Activated CD8-positive, alpha-beta T cell treated with anti-CD3 and anti-CD28 coated beads for 36 hours (primary cell): ENCODE results near the gene CDC73. TPM values are rescaled to one million over a fixed set of nuclear protein-coding genes. Genes with fewer than 3 reads are reported as not detected.
"Not testable (repeated sequence)": the region's sequence is repeated elsewhere in the genome, so short reads cannot be mapped to it uniquely, and the experiment has no call there.

Source experiments
- ATAC-seq: fragments of 200-7000 bp; cut with Tn5 transposase; one replicate; pipeline ENCODE4 v1.10.0; 2021; ENCODE audit warnings: mild to moderate bottlenecking, moderate library complexity
- CTCF ChIA-PET: fragments of 350-600 bp; sonication (Branson Sonifier 250); formaldehyde crosslinking; loops from one replicate; lab custom pipeline; 2021; ENCODE audit warnings: antibody characterized with exemption; lab: Charles Lee
- POLR2A ChIA-PET: fragments of 350-600 bp; sonication (Branson Sonifier 250); formaldehyde crosslinking; loops from one replicate; lab custom pipeline; 2021; ENCODE audit warnings: antibody characterized with exemption; lab: Charles Lee
- DNase-seq: peaks from one replicate; pipeline ENCODE4 v3.0.0-alpha.2; 2020
- H3K27ac Mint-ChIP-seq: one replicate; pipeline ENCODE4 v1.8.0; 2021; ENCODE audit warnings: mild to moderate bottlenecking, mixed read lengths
- H3K27me3 Mint-ChIP-seq: one replicate; pipeline ENCODE4 v1.8.0; 2021; ENCODE audit warnings: mixed read lengths
- H3K36me3 Mint-ChIP-seq: one replicate; pipeline ENCODE4 v1.8.0; 2021; ENCODE audit warnings: low read depth, mixed read lengths
- H3K4me1 Mint-ChIP-seq: one replicate; pipeline ENCODE4 v1.8.0; 2021; ENCODE audit warnings: low read depth, mixed read lengths
- H3K4me3 Mint-ChIP-seq: one replicate; pipeline ENCODE4 v1.8.0; 2021; ENCODE audit warnings: mild to moderate bottlenecking, moderate library complexity, mixed read lengths
- H3K9me3 Mint-ChIP-seq: one replicate; pipeline ENCODE4 v1.8.0; 2021; ENCODE audit warnings: mixed read lengths
- intact Hi-C: fragments of 100-400 bp; cut with micrococcal nuclease; formaldehyde crosslinking; loops from one replicate; pipeline ENCODE4 v1.10.0; 2022
- total RNA-seq, 2 experiments: library from RNA; stranded (reverse); gene quantifications; one replicate each; pipeline ENCODE4 v1.2.3, GENCODE V29; 2021
- TF ChIP-seq, protein P1 (sequence below): fragments of 200-600 bp; IDR thresholded peaks from one replicate; pipeline ENCODE4 v1.8.0; 2022; ENCODE audit warnings: antibody characterized with exemption, mild to moderate bottlenecking

The CDC73 gene
- total RNA-seq, 2 experiments from 2014 or later = 45.1 to 50.2 TPM

DNA sequence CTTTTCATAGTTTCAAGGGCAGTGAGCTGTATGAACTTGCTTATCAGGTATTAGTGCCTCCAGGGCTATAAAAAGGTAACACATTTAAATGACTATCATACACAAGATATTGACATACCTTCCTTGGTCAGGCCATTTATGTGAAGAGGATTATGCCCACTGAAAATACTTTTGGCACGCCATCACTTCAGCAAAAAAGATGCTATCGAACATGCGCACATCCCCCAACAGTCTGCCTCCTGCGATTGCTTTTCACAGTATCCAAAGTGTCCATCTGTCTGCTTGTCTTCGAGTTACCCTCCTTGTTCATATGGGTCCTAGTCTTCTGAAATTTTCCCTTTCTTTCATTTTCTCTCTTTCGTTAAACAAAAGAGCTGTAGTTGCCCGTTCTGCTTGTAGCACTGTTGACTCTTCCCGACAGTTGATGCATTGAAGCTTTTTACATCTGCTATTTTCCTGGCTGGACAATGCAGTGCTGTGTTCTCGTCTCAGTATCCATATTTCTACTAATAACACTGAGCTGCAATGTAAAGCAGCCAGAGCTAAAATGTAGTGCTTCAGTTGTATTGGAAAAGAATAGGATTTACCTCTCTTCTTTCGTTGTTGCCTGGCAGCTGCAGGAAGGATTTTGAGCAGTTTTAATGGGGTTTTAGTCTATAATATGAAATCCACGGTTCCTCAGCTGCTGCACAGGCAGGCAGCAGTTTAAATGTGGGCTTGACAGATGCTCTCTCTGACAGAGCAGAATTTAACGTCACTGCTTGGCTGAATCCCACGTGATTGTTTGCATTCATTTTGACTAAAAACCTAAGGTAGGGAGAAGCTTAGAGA, 64.3 kb downstream of the CDC73 start, which contains the start of gene B3GALT2:
Gene B3GALT2, minus strand, starts transcription at position 713 of the 831 bp plus-strand sequence. CDS start 5,051 bp downstream, outside the sequence.
- ChIA-PET CTCF (interaction anchor here (1.0 to 1.3 kb wide), 2 partner anchors 8 to 975 kb away, joined by 3 read pairs; no protein-coding TSS in a partner anchor), POLR2A (no interaction called here)
- DNase-seq = peak; percentile 21
- TF ChIP-seq, protein P1, sequence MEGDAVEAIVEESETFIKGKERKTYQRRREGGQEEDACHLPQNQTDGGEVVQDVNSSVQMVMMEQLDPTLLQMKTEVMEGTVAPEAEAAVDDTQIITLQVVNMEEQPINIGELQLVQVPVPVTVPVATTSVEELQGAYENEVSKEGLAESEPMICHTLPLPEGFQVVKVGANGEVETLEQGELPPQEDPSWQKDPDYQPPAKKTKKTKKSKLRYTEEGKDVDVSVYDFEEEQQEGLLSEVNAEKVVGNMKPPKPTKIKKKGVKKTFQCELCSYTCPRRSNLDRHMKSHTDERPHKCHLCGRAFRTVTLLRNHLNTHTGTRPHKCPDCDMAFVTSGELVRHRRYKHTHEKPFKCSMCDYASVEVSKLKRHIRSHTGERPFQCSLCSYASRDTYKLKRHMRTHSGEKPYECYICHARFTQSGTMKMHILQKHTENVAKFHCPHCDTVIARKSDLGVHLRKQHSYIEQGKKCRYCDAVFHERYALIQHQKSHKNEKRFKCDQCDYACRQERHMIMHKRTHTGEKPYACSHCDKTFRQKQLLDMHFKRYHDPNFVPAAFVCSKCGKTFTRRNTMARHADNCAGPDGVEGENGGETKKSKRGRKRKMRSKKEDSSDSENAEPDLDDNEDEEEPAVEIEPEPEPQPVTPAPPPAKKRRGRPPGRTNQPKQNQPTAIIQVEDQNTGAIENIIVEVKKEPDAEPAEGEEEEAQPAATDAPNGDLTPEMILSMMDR = no peak
- Mint-ChIP-seq H3K27me3 (no peaks in the 10 kb centered on the region), H3K9me3 (no peaks in the 10 kb centered on the region), H3K36me3 (peaks cover 2% of the 10 kb centered on the region), H3K27ac (peak within 1 kb of the TSS; percentile 14), H3K4me3 (peak within 1 kb of the TSS; percentile 41), H3K4me1 (peaks cover 49% of the 10 kb centered on the region)
- peak; percentile 60 for ATAC-seq
- intact Hi-C loops = no loop called here

- intact Hi-C loops = no loop called here
- TF ChIP-seq, protein P1 = no peak
These were observed 65.3 kb downstream of the CDC73 start for GRCh38 chr1:193187114-193187513.

GRCh38 chr1:193188915-193189314, 67.1 kb downstream of the CDC73 start:
- Mint-ChIP-seq H3K4me1 (peaks cover 45% of the 10 kb centered on the region), H3K36me3 (peaks cover 15% of the 10 kb centered on the region)
- ATAC-seq, DNase-seq, H3K27me3 Mint-ChIP-seq, POLR2A ChIA-PET, CTCF ChIA-PET, H3K4me3 Mint-ChIP-seq, H3K27ac Mint-ChIP-seq, intact Hi-C loops, H3K9me3 Mint-ChIP-seq: not testable (repeated sequence)

More at GRCh38 chr1:193187114-193187513, 65.3 kb downstream of the CDC73 start:
- peaks cover 46% of the 10 kb centered on the region for H3K4me1 Mint-ChIP-seq
- ATAC-seq = no peak
- no peak overlapping the region for H3K4me3 Mint-ChIP-seq
- CTCF ChIA-PET = no interaction called here
- POLR2A ChIA-PET = no interaction called here
- DNase-seq = no peak
- no peak overlapping the region for H3K27ac Mint-ChIP-seq
- no peaks in the 10 kb centered on the region for H3K27me3 Mint-ChIP-seq
- H3K36me3 Mint-ChIP-seq = peaks cover 4% of the 10 kb centered on the region
- H3K9me3 Mint-ChIP-seq = no peaks in the 10 kb centered on the region

DNA sequence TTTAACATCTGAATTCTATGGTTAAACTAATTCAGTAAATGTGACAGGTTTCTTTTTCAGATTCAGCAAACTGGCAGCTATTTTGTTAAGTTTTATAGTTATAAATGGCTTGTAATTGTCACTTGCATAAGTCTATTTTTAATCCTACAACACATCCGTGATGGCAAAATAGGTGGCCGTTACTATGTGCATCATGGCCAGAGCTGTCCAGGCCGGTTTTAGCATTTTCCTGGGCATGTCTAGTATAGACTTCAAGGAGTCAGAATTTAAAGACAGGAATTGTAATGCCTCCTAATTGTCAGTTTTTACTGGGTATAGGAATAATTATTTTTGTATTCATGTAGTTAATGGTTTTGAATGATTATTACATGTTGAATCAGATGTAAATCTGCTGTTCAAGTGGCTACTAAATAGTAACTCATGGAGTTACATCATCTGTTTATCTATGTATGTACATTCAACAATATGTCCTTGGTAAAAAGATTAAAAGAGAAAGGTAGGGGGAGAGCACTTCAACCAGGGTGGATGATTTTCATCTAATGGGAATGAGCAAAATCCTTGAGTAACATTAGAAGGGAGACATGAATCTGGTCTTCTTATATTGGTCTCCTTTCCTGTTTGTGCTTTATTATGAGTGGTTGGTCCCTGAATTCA, 67.7 kb downstream of the CDC73 start:
- H3K27me3 Mint-ChIP-seq = no peaks in the 10 kb centered on the region
- no peak overlapping the region for H3K4me3 Mint-ChIP-seq
- ChIA-PET POLR2A (no interaction called here), CTCF (interaction anchor here (1.5 to 1.9 kb wide), 2 partner anchors 8 to 52 kb away, joined by 3 to 7 read pairs; no protein-coding TSS in a partner anchor)
- TF ChIP-seq, protein P1 = no peak
- intact Hi-C loops = no loop called here
- H3K9me3 Mint-ChIP-seq = peaks cover 5% of the 10 kb centered on the region
- ATAC-seq (no peak), DNase-seq (no peak)
- H3K36me3 Mint-ChIP-seq = peaks cover 15% of the 10 kb centered on the region
- H3K27ac Mint-ChIP-seq = no peak overlapping the region
- H3K4me1 Mint-ChIP-seq = peaks cover 47% of the 10 kb centered on the region

- Mint-ChIP-seq H3K27me3 (no peaks in the 10 kb centered on the region), H3K27ac (no peak overlapping the region), H3K4me3 (no peak overlapping the region), H3K9me3 (peaks cover 5% of the 10 kb centered on the region), H3K4me1 (peaks cover 46% of the 10 kb centered on the region), H3K36me3 (peaks cover 15% of the 10 kb centered on the region)
- TF ChIP-seq, protein P1 = no peak
- DNase-seq (no peak), ATAC-seq (no peak)
- ChIA-PET CTCF (interaction anchor here (0.9 to 1.9 kb wide), 4 partner anchors 9 to 558 kb away, joined by 3 to 7 read pairs (median 3); no protein-coding TSS in a partner anchor), POLR2A (no interaction called here)
- intact Hi-C loops = no loop called here
These were observed 68.4 kb downstream of the CDC73 start for GRCh38 chr1:193190096-193190744.
